WERI-Rb-1 (cell line): Measurements from ENCODE around the gene ANGPTL8.

Experiments used
- DNase-seq: peaks from one replicate; pipeline ENCODE4 v3.0.0-alpha.2; 2020
- H3K27ac ChIP-seq: fragments of 250-450 bp; sonication (Bioruptor Pico); 2 replicates; pipeline ENCODE4 v1.5.1; 2020; ENCODE audit warnings: mild to moderate bottlenecking, moderate library complexity
- H3K27me3 ChIP-seq: fragments of 250-450 bp; sonication (Bioruptor Pico); 2 replicates; pipeline ENCODE4 v1.5.1; 2021; ENCODE audit warnings: mild to moderate bottlenecking, low read depth, moderate library complexity; ENCODE audit not compliant: insufficient read depth, severe bottlenecking
- H3K36me3 ChIP-seq: fragments of 250-450 bp; sonication (Bioruptor Pico); 2 replicates; pipeline ENCODE4 v1.5.1; 2020; ENCODE audit warnings: mild to moderate bottlenecking, moderate library complexity
- H3K4me3 ChIP-seq: 2 replicates; pipeline ENCODE4 v1.5.1; 2011; ENCODE audit warnings: low read depth, mild to moderate bottlenecking, control low read depth, low read length
- H3K9me3 ChIP-seq: fragments of 250-450 bp; sonication (Bioruptor Pico); 2 replicates; pipeline ENCODE4 v1.5.1; 2021; ENCODE audit warnings: mild to moderate bottlenecking, moderate library complexity; ENCODE audit not compliant: severe bottlenecking
- TF ChIP-seq, protein P1 (sequence below): IDR thresholded peaks from 2 replicates; pipeline ENCODE4 v1.5.1; 2011; ENCODE audit warnings: low read depth, mild to moderate bottlenecking, control low read depth, inconsistent platforms, low read length

The ANGPTL8 gene

GRCh38 chr19:11198175-11198534 is 41.3 kb upstream of the ANGPTL8 start:
- DNase-seq = no peak
- Histone ChIP-seq H3K4me3 (peak overlapping the region; percentile 77), H3K9me3 (no peaks in the 10 kb centered on the region), H3K36me3 (peaks cover 22% of the 10 kb centered on the region), H3K27me3 (no peaks in the 10 kb centered on the region), H3K27ac (peak overlapping the region; percentile 81)
- TF ChIP-seq, protein P1, sequence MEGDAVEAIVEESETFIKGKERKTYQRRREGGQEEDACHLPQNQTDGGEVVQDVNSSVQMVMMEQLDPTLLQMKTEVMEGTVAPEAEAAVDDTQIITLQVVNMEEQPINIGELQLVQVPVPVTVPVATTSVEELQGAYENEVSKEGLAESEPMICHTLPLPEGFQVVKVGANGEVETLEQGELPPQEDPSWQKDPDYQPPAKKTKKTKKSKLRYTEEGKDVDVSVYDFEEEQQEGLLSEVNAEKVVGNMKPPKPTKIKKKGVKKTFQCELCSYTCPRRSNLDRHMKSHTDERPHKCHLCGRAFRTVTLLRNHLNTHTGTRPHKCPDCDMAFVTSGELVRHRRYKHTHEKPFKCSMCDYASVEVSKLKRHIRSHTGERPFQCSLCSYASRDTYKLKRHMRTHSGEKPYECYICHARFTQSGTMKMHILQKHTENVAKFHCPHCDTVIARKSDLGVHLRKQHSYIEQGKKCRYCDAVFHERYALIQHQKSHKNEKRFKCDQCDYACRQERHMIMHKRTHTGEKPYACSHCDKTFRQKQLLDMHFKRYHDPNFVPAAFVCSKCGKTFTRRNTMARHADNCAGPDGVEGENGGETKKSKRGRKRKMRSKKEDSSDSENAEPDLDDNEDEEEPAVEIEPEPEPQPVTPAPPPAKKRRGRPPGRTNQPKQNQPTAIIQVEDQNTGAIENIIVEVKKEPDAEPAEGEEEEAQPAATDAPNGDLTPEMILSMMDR = no peak

GRCh38 chr19:11198769-11199424 is 40.5 kb upstream of the ANGPTL8 start:
- Histone ChIP-seq H3K36me3 (peaks cover 15% of the 10 kb centered on the region), H3K27ac (no peak overlapping the region), H3K4me3 (no peak overlapping the region), H3K9me3 (no peaks in the 10 kb centered on the region), H3K27me3 (no peaks in the 10 kb centered on the region)
- TF ChIP-seq, protein P1 = no peak
- no peak for DNase-seq

GRCh38 chr19:11199517-11199916 is 39.9 kb upstream of the ANGPTL8 start:
- Histone ChIP-seq H3K4me3 (no peak overlapping the region), H3K9me3 (no peaks in the 10 kb centered on the region), H3K36me3 (peaks cover 9% of the 10 kb centered on the region), H3K27me3 (no peaks in the 10 kb centered on the region), H3K27ac (no peak overlapping the region)
- DNase-seq = no peak
- TF ChIP-seq, protein P1 = no peak

- TF ChIP-seq, protein P1 = no peak
- no peak overlapping the region for H3K27ac ChIP-seq
- H3K36me3 ChIP-seq = peaks cover 5% of the 10 kb centered on the region
- H3K27me3 ChIP-seq = no peaks in the 10 kb centered on the region
- H3K4me3 ChIP-seq = no peak overlapping the region
- no peaks in the 10 kb centered on the region for H3K9me3 ChIP-seq
- no peak for DNase-seq
Measured at GRCh38 chr19:11200015-11200574, 39.3 kb upstream of the ANGPTL8 start.

DNA sequence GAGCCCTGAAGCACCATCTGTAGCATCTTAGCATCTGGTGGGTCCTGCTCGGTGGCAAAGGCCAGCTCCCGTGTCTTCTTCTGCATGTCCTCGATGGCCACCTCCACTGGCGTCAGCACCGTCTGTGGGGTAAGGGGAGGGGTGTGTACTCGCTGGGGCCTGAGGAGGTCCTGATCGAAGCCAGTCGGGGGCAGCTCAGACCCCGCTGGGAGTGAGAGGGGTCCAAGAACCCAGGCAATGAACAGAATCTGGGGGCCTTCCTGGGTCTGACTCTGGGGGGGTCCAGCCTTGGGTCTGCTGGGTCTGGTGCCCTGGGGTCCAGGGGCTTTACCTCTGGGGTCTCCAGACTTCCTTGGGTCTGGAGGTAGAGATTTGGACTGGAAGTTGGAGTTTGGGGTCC is 38.5 kb upstream of the ANGPTL8 start:
- TF ChIP-seq, protein P1 = no peak
- no peaks in the 10 kb centered on the region for H3K36me3 ChIP-seq
- H3K27ac ChIP-seq = no peak overlapping the region
- H3K4me3 ChIP-seq = no peak overlapping the region
- no peaks in the 10 kb centered on the region for H3K9me3 ChIP-seq
- no peaks in the 10 kb centered on the region for H3K27me3 ChIP-seq
- DNase-seq = no peak

GRCh38 chr19:11201791-11202190 is 37.6 kb upstream of the ANGPTL8 start:
- Histone ChIP-seq H3K27ac (no peak overlapping the region), H3K36me3 (no peaks in the 10 kb centered on the region), H3K4me3 (no peak overlapping the region), H3K9me3 (no peaks in the 10 kb centered on the region), H3K27me3 (no peaks in the 10 kb centered on the region)
- TF ChIP-seq, protein P1 = no peak
- DNase-seq = no peak
